Lung (tissue), 12 donors: Measurements from ENCODE around the gene KIAA1958. TPM values are rescaled to one million over a fixed set of nuclear protein-coding genes. Genes with fewer than 3 reads are reported as not detected.

Experiments used
- ATAC-seq: fragments of 200-7000 bp; cut with Tn5 transposase; one replicate; pipeline ENCODE4 v1.9.1; 2020; ENCODE audit warnings: moderate number of reproducible peaks; ENCODE audit not compliant: insufficient read depth, low FRiP score
- DNase-seq, 3 donors: peaks; one replicate each; pipeline ENCODE4 v3.0.0-alpha.2; 2013 to 2017
- H3K27ac ChIP-seq, 2 donors: one replicate each; pipeline ENCODE4 v1.5.1; 2013; ENCODE audit warnings: mild to moderate bottlenecking in 2 of 2, moderate library complexity in 2 of 2, control low read depth in 1 of 2, inconsistent platforms in 1 of 2, low read depth in 1 of 2, low read length in 1 of 2
- H3K27me3 ChIP-seq, 3 donors: one replicate each; pipeline ENCODE4 v1.5.1; 2013; ENCODE audit warnings: low read length in 2 of 3; ENCODE audit not compliant: control insufficient read depth in 3 of 3, insufficient read depth in 3 of 3
- H3K36me3 ChIP-seq, 4 donors: one replicate each; pipeline ENCODE4 v1.5.1; 2013; ENCODE audit warnings: low read length in 4 of 4, mild to moderate bottlenecking in 1 of 4, moderate library complexity in 1 of 4; ENCODE audit not compliant: control insufficient read depth in 4 of 4, insufficient read depth in 4 of 4
- H3K4me1 ChIP-seq, 5 donors: one replicate each; pipeline ENCODE4 v1.5.1; 2013; ENCODE audit warnings: low read length in 5 of 5, mild to moderate bottlenecking in 2 of 5, moderate library complexity in 1 of 5; ENCODE audit not compliant: control insufficient read depth in 5 of 5, insufficient read depth in 5 of 5
- H3K4me3 ChIP-seq: one replicate; pipeline ENCODE4 v1.5.1; 2013; ENCODE audit warnings: mild to moderate bottlenecking, control low read depth, moderate library complexity
- H3K9ac ChIP-seq, 2 donors: one replicate each; pipeline ENCODE4 v1.5.1; 2013; ENCODE audit warnings: low read length in 2 of 2, control low read depth in 1 of 2; ENCODE audit not compliant: insufficient read depth in 1 of 2
- H3K9me3 ChIP-seq, 4 donors: one replicate each; pipeline ENCODE4 v1.5.1; 2013; ENCODE audit warnings: low read length in 3 of 4, mild to moderate bottlenecking in 1 of 4, moderate library complexity in 1 of 4; ENCODE audit not compliant: control insufficient read depth in 4 of 4, insufficient read depth in 3 of 4
- CTCF ChIP-seq: IDR thresholded peaks from 2 replicates; pipeline ENCODE4 v1.5.1; 2012; ENCODE audit warnings: mild to moderate bottlenecking; ENCODE audit errors: control extremely low read depth, extremely low read depth
- WGBS, 2 donors: extraction: QIAGEN DNeasy Blood & Tissue Kit; methylation state at CpG; one replicate each; pipeline ENCODE4 v1.1.7; 2013; 5-methylcytosine and 5-hydroxymethylcytosine counted together
- polyA plus RNA-seq, 2 donors: library from polyadenylated mRNA; stranded (reverse); fragments of 200-250 nt; gene quantifications; one replicate each; pipeline ENCODE4 v1.2.1, GENCODE V29; 2013
- total RNA-seq, 2 donors: library from RNA; depleted of rRNA in 1 of 2; stranded (reverse); fragments of >200 nt in 1 of 2; gene quantifications; one replicate each; pipeline ENCODE4 v1.2.1, GENCODE V29; 2014 to 2021
- donor health status: control.
- donor health status: control.
- donor health status: Bipolar disorder and iron deficiency.
- donor health status: healthy.
- donor health status: DM: yes; HTN: yes; CAD: no.

KIAA1958 gene
- total and polyA plus RNA-seq, 4 donors = 2.0 to 24.0 (median 6.8) TPM

- no peak overlapping the region for H3K9ac ChIP-seq
- H3K4me1 ChIP-seq = peaks cover 0 to 13% (median 2%) of the 10 kb centered on the region in 5 donors
- H3K4me3 ChIP-seq = no peak overlapping the region
- H3K9me3 ChIP-seq = no peaks in the 10 kb centered on the region
- WGBS, 2 donors = 92 to 95% methylated on average over 4 of the region's 4 CpGs
- ATAC-seq = no peak
- no peak overlapping the region for H3K27ac ChIP-seq
- no peaks in the 10 kb centered on the region for H3K27me3 ChIP-seq
- TF ChIP-seq CTCF = no peak
- DNase-seq = no peak
- no peaks in the 10 kb centered on the region for H3K36me3 ChIP-seq
These were observed 54.2 kb downstream of the KIAA1958 start for GRCh38 chr9:112540800-112541199.

- no peak overlapping the region for H3K9ac ChIP-seq
- H3K36me3 ChIP-seq = no peaks in the 10 kb centered on the region
- H3K27ac ChIP-seq = no peak overlapping the region
- no peak overlapping the region for H3K4me3 ChIP-seq
- no peaks in the 10 kb centered on the region for H3K27me3 ChIP-seq
- TF ChIP-seq CTCF = no peak
- 39 to 40% methylated on average over 7 of the region's 7 CpGs for WGBS, 2 donors
- ATAC-seq (no peak), DNase-seq (peak; percentile 51 to 76 (median 67))
- H3K4me1 ChIP-seq = peaks cover 0 to 6% (median 4%) of the 10 kb centered on the region in 5 donors
- H3K9me3 ChIP-seq = no peaks in the 10 kb centered on the region
These were observed 55.1 kb downstream of the KIAA1958 start for GRCh38 chr9:112541685-112542084.

GRCh38 chr9:112542593-112543292 lies 56.1 kb downstream of the KIAA1958 start:
- TF ChIP-seq CTCF = no peak
- no peak overlapping the region for H3K4me3 ChIP-seq
- H3K27me3 ChIP-seq = no peaks in the 10 kb centered on the region
- WGBS, 2 donors = 90 to 94% methylated on average over 1 of the region's 1 CpG
- peaks cover 0 to 6% (median 4%) of the 10 kb centered on the region in 5 donors for H3K4me1 ChIP-seq
- no peak overlapping the region for H3K27ac ChIP-seq
- no peaks in the 10 kb centered on the region for H3K36me3 ChIP-seq
- DNase-seq (no peak), ATAC-seq (no peak)
- H3K9ac ChIP-seq = no peak overlapping the region
- no peaks in the 10 kb centered on the region for H3K9me3 ChIP-seq
